Measurements from ENCODE around the gene TULP3. TPM values are rescaled to one million over a fixed set of nuclear protein-coding genes. Genes with fewer than 3 reads are reported as not detected.

Gene TULP3
- total and polyA plus RNA-seq, 10 of the 15 experiments (the other 5 are each of a cell fraction or from before 2014, with no cell fraction given) = 3.1 to 10.4 (median 8.1) TPM

- CTCF ChIA-PET = interaction anchor here (0.6 kb wide), 1 partner anchor 56 kb away, joined by 3 read pairs; no protein-coding TSS in a partner anchor
- Histone ChIP-seq H2AFZ (ENCODE audit: control insufficient read depth, low read depth, low read length) (no peak overlapping the region), H4K20me1 (ENCODE audit: control insufficient read depth, insufficient read depth) (no peaks in the 10 kb centered on the region), H3K4me1 (ENCODE audit: control insufficient read depth, insufficient read depth, low read length) (no peaks in the 10 kb centered on the region), H3K4me3 (no peak overlapping the region), H3K9ac (ENCODE audit: control insufficient read depth, insufficient read depth, low read length) (no peak overlapping the region), H3K27me3 (replicated peaks in 1 of 2; ENCODE audit: control insufficient read depth in 2 of 2, insufficient read depth in 2 of 2, low read length in 1 of 2) (no peaks in the 10 kb centered on the region), H3K9me3 (replicated peaks; ENCODE audit: control insufficient read depth, insufficient read depth, low read length) (no peaks in the 10 kb centered on the region), H3K4me2 (ENCODE audit: control insufficient read depth, insufficient read depth) (no peak overlapping the region), H3K79me2 (ENCODE audit: control insufficient read depth, insufficient read depth, low read length) (no peaks in the 10 kb centered on the region), H3K36me3 (ENCODE audit: control insufficient read depth in 2 of 2, insufficient read depth in 2 of 2, low read length in 1 of 2) (no peaks in the 10 kb centered on the region), H3K27ac (ENCODE audit: control insufficient read depth, insufficient read depth) (no peak overlapping the region)
- FAIRE-seq (no peak), ATAC-seq (no peak), DNase-seq (ENCODE audit: low read depth, low spot score) (no peak)
- intact Hi-C loops (cut with micrococcal nuclease; ENCODE audit: unreplicated experiment) (no loop called here), in situ Hi-C loops (cut with MboI) (no loop called here)
- SMC1A ChIA-PET (ENCODE audit: uncharacterized antibody, unreplicated experiment) = interaction anchor here (0.6 kb wide), 2 partner anchors 23 to 1230 kb away, joined by 3 read pairs; no protein-coding TSS in a partner anchor
- POLR2A ChIA-PET = interaction anchor here (0.6 kb wide), 2 partner anchors 14 to 16 kb away, joined by 3 to 5 read pairs; no protein-coding TSS in a partner anchor
- no TSS peak for BruUV-seq (replicated peaks)
- RAD21 ChIA-PET (ENCODE audit: unreplicated experiment) = no interaction called here
- TF ChIP-seq MAX (IDR thresholded peaks at IDR 0.05; ENCODE audit: low read depth, low read length) = no peak
- no peak for TF ChIP-seq MEF2B (IDR thresholded peaks at IDR 0.05; ENCODE audit: partially characterized antibody, poor library complexity, severe bottlenecking)
- 96% methylated on average over 8 of the region's 8 CpGs for WGBS (ENCODE audit: insufficient coverage, insufficient replicate concordance, low lambda C conversion rate, missing lambda C conversion rate)
Measured at GRCh38 chr12:2900642-2901041, 10.0 kb downstream of the TULP3 start.

GRCh38 chr12:2902272-2902880 is 11.7 kb downstream of the TULP3 start:
- BruUV-seq (replicated peaks) = no TSS peak
- WGBS (ENCODE audit: insufficient coverage, insufficient replicate concordance, low lambda C conversion rate, missing lambda C conversion rate) = 94% methylated on average over 4 of the region's 4 CpGs
- H3K4me2 ChIP-seq (ENCODE audit: control insufficient read depth, insufficient read depth) = no peak overlapping the region
- TF ChIP-seq ZBTB33 (IDR thresholded peaks at IDR 0.05) (no peak), RB1 (IDR thresholded peaks at IDR 0.05; ENCODE audit: borderline replicate concordance) (no peak), FOS (IDR thresholded peaks at IDR 0.05; ENCODE audit: borderline replicate concordance, extremely low read depth, insufficient read length) (no peak), ZNF207 (IDR thresholded peaks at IDR 0.05; ENCODE audit: borderline replicate concordance) (no peak), ZNF687 (IDR thresholded peaks at IDR 0.05) (no peak), MTA2 (IDR thresholded peaks at IDR 0.05; ENCODE audit: low read depth) (no peak)

More at GRCh38 chr12:2902272-2902880, 11.7 kb downstream of the TULP3 start:
- H3K4me3 ChIP-seq = no peak overlapping the region
- no peaks in the 10 kb centered on the region for H4K20me1 ChIP-seq (ENCODE audit: control insufficient read depth, insufficient read depth)
- ChIA-PET POLR2A (interaction anchor here (1.0 kb wide), 1 partner anchor 93 kb away, joined by 3 read pairs; no protein-coding TSS in a partner anchor), RAD21 (ENCODE audit: unreplicated experiment) (no interaction called here), SMC1A (ENCODE audit: uncharacterized antibody, unreplicated experiment) (no interaction called here), CTCF (no interaction called here)
- H3K27ac ChIP-seq (ENCODE audit: control insufficient read depth, insufficient read depth) = no peak overlapping the region
- H3K4me1 ChIP-seq (ENCODE audit: control insufficient read depth, insufficient read depth, low read length) = no peaks in the 10 kb centered on the region
- no peaks in the 10 kb centered on the region for H3K36me3 ChIP-seq (ENCODE audit: control insufficient read depth in 2 of 2, insufficient read depth in 2 of 2, low read length in 1 of 2)
- no peak overlapping the region for H2AFZ ChIP-seq (ENCODE audit: control insufficient read depth, low read depth, low read length)
- H3K9me3 ChIP-seq (replicated peaks; ENCODE audit: control insufficient read depth, insufficient read depth, low read length) = no peaks in the 10 kb centered on the region
- FAIRE-seq (no peak), ATAC-seq (no peak), DNase-seq (ENCODE audit: low read depth, low spot score) (no peak)
- no peaks in the 10 kb centered on the region for H3K79me2 ChIP-seq (ENCODE audit: control insufficient read depth, insufficient read depth, low read length)
- H3K27me3 ChIP-seq (replicated peaks in 1 of 2; ENCODE audit: control insufficient read depth in 2 of 2, insufficient read depth in 2 of 2, low read length in 1 of 2) = no peaks in the 10 kb centered on the region
- no peak overlapping the region for H3K9ac ChIP-seq (ENCODE audit: control insufficient read depth, insufficient read depth, low read length)
- in situ Hi-C loops (cut with MboI) (no loop called here), intact Hi-C loops (cut with micrococcal nuclease; ENCODE audit: unreplicated experiment) (no loop called here)
